ENCODE data around the gene ADH1A.

Gene ADH1A

GRCh38 chr4:99305638-99306400 lies 15.0 kb upstream of the ADH1A start:
- Histone ChIP-seq H3K4me3 (ENCODE audit: low read depth, low read length) (no peak overlapping the region), H3K4me1 (ENCODE audit: control insufficient read depth, insufficient read depth, low read length) (no peaks in the 10 kb centered on the region), H3K36me3 (ENCODE audit: control insufficient read depth in 2 of 2, insufficient read depth in 1 of 2, low read length in 2 of 2) (no peaks in the 10 kb centered on the region), H3K27ac (ENCODE audit: extremely low read depth, low read depth, low read length) (no peak overlapping the region), H3K9me3 (ENCODE audit: control insufficient read depth, insufficient read depth, low read depth, low read length) (no peaks in the 10 kb centered on the region)
- ChIA-PET POLR2A (no interaction called here), CTCF (no interaction called here)
- no peak for TF ChIP-seq ZNF433 (tag by site-specific recombination; IDR thresholded peaks at IDR 0.05; ENCODE audit: low read depth)
- TF ChIP-seq ZBTB44 (tag by site-specific recombination; IDR thresholded peaks at IDR 0.05): no peak
- TF ChIP-seq ZNF513 (tag by site-specific recombination; IDR thresholded peaks at IDR 0.05): no peak
- no peak for TF ChIP-seq ZSCAN16 (tag by site-specific recombination; IDR thresholded peaks at IDR 0.05)
- TF ChIP-seq ZNF639 (tag by site-specific recombination; IDR thresholded peaks at IDR 0.05): no peak
- no peak for TF ChIP-seq KLF10 (tag by site-specific recombination; IDR thresholded peaks at IDR 0.05)
- TF ChIP-seq ZNF248 (tag by site-specific recombination; IDR thresholded peaks at IDR 0.05): no peak
- TF ChIP-seq ZNF596 (tag by site-specific recombination; IDR thresholded peaks at IDR 0.05): no peak
- TF ChIP-seq SP7 (tag by site-specific recombination; IDR thresholded peaks at IDR 0.05): no peak
- no peak for TF ChIP-seq GLI2 (tag by site-specific recombination; IDR thresholded peaks at IDR 0.05; ENCODE audit: borderline replicate concordance, low read depth)
- no peak for TF ChIP-seq ZFP69B (tag by site-specific recombination; IDR thresholded peaks at IDR 0.05)
- TF ChIP-seq ZNF544 (tag by site-specific recombination; IDR thresholded peaks at IDR 0.05): no peak
- no peak for TF ChIP-seq SCRT2 (tag by site-specific recombination; IDR thresholded peaks at IDR 0.05)
- no peak for TF ChIP-seq ZNF18 (tag by site-specific recombination; IDR thresholded peaks at IDR 0.05)
- TF ChIP-seq ZBTB7A (tag by site-specific recombination; IDR thresholded peaks at IDR 0.05; ENCODE audit: low read depth): no peak
- TF ChIP-seq ZNF174 (tag by site-specific recombination; IDR thresholded peaks at IDR 0.05): no peak
- no peak for TF ChIP-seq ZNF426 (tag by site-specific recombination; IDR thresholded peaks at IDR 0.05)
- no peak for TF ChIP-seq REPIN1 (tag by site-specific recombination; IDR thresholded peaks at IDR 0.05; ENCODE audit: low read depth)
- no peak for TF ChIP-seq ZNF132 (tag by site-specific recombination; IDR thresholded peaks at IDR 0.05; ENCODE audit: borderline replicate concordance)
- TF ChIP-seq ZNF324 (tag by site-specific recombination; IDR thresholded peaks at IDR 0.05): no peak

All from HEK293 (cell line).